GM19438 (cell line): ENCODE measurements around the gene GABPB2.
A peak's percentile ranks its signal among the peaks of the same experiment; 100 is the strongest.

ENCODE experiments used
- ATAC-seq: cut with Tn5 transposase; IDR thresholded peaks from one replicate; pipeline ENCODE4 v1.9.1; 2021; ENCODE audit warnings: low read depth; ENCODE audit not compliant: unreplicated experiment

Gene GABPB2

DNA sequence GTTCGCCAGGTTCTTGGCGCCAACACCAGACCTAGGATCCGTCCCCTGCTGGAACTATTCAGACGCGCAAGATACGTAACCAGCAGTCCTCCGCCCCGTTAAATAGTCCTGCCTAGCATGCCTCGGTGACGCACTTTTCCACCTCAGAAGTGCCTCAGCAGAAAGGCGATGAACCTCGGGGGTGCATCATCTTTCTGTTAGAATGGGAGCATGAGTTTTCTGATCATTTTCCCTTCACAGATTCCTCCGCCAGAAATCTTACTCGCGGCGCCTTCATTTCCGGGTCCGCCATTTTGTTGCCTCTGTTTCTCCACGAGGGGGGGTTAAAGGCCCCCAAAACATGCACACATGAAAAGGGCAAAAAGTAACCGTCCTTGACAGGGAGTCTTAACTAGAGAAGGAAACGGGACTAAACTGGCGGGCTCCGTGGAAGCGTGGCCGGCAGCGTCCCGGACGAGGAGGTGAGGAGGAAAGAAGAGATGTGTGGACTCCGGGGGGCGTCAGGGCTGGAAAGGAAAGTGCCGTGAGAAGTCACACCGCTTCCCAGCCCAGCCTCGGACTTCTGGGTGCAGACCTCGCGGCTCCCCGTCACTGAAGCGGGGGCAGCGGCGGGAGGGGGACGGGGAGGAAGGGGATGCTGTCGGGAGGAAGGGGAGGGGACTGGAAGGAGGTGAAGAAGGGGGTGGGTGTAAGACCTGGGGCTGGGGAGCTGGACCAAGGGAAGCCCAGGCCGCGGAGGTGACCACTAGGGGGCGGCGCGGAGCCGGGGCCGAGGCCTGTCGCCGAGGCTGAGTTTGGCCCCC lies at the start of gene GABPB2:
GABPB2 (plus strand) TSS at position 288 of the 803 bp plus-strand sequence. CDS start 17,429 bp downstream, outside the sequence.
- ATAC-seq, result peak; percentile 71

DNA sequence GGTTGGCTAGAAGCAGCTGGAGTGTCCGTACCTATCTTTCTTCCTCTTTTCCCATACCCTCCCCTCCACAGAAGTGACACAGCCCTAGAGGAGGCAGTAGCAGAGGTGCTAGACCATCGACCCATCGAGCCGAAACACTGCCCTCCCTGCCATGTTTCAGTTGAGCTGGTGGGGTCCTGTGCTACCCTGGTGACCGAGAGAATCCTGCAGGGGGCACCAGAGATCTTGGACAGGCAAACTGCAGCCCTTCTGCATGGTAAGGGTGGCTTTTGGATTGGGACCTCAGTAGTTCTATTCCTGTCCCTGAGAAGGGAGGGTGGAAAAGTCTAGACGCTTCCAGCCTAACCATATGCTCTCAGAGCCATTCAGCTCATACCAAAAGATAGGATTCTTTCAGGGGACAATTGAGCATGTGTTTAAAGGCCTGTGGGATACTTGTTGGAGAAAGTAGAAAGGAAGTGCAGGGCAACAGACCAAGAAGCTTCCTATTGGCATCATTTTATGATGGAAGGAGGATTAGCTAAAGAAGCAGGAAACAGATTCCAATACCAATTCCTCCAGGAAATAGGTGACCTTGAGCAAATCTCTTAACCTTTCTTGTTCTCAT lies 45.9 kb upstream of the GABPB2 start:
- ATAC-seq, result no peak

DNA sequence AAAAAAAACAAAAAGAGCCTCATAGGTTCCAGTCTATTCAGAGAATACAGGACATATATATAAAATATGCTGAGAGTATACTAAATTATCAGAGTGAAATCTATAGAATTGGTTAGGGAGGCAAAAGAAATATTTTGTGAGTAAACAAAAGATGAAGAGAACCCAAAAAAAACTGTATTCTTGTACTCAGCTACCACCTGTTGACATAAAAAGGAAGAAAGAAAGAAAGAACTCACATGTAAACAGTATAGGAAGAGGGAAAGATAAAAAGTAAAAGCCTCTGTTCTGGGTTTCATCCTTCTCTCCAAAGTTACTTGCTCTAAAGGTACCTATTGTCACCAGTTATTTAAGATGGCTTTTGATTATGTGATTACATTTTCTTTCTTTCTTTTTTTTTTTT lies 44.1 kb upstream of the GABPB2 start:
- no peak for ATAC-seq

DNA sequence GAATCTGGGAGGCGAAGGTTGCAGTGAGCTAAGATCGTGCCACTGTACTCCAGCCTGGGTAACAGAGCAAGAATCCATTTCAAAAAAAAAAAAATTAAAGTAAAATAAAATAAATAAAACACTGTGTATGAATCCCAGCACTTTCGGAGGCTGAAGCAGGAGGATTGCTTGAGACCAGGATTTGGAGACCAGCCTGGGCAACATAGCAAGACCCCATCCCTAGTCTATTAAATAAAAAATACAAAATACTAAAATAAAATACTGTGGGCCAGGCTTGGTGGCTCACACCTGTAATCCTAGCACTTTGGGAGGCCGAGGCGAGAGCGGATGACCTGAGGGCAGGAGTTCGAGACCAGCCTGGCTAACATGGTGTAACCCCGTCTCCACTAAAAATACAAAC lies 38.4 kb upstream of the GABPB2 start:
- no peak for ATAC-seq

DNA sequence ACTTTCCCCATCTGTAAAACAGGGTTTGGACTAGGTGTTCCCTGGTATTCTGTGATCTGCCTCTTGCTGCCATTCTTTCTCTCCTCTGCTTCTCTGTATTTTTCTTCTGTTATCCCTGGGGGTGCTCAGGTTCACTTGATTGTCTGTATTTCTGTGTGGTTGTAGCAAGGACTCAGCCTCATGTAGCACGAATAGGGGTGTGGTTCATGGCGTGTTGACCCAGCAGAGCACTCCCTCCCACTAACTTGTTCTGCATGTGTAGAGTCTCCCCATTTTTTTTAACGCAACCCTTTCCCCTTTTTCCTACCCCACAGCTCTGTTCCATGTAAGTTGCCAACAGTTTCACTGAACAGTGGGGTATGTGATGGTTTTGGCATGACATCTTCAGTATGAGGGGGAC lies 35.4 kb upstream of the GABPB2 start:
- no peak for ATAC-seq

DNA sequence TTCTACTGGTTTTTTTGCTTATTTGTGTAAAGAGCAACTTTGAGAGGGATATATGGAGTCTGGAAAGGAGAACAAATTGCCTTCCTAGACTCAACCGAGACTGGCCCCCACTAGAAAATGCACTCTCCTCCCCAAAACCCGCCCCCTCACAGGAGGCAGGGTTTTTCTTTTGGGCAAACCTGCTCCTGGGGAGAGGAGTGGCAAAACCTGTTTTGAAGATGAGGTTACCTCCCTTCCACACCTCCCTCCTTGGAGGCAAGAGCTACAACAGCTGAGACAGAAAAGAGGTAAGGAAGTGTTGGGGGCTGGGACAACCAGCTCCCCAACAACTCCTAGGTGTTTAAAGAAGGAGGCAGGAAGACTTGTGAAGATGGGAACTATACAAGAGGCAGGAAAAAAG lies 34.2 kb upstream of the GABPB2 start, which contains the start of gene BNIPL:
BNIPL (plus strand) TSS at position 231 of the 400 bp plus-strand sequence; CDS start at position 371, 140 bp downstream.
- ATAC-seq, result no peak

DNA sequence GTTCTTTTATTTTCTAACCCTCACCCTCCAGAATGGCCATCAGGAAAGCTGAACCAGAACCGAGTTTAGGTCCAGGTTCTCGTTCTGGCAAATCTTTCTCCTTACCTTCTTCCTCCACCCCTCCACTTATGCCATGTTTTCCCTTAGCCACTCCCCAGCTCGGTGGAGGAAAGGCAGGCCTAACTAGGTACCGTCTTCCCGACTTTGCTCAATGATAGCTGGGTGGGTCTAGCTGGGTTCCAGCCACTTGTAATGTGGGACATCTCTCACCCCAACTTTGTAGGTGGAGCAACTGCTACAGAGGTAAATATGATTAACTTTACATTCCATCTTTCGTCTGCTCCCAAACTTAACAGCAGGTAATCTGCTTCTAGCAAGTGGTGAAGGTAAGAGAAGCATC lies 33.5 kb upstream of the GABPB2 start:
- no peak for ATAC-seq

DNA sequence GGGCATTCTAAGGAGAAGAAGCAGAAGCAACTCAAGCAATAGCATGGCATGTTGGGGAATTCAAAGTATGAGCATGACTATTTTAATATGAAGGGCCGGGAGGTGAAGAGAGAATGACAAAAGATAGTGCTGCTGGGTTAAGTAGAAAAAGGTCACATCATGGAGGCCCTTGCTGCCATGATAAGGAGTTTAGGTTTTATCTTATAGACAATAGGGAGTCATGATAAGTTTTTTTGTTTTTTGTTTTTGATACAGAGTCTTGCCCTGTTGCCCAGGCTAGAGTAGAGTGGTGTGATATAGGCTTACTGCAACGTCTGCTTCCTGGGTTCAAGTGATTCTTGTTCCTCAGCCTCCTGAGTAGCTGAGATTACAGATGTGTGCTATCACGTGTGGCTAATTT lies 31.0 kb upstream of the GABPB2 start:
- ATAC-seq, result no peak

DNA sequence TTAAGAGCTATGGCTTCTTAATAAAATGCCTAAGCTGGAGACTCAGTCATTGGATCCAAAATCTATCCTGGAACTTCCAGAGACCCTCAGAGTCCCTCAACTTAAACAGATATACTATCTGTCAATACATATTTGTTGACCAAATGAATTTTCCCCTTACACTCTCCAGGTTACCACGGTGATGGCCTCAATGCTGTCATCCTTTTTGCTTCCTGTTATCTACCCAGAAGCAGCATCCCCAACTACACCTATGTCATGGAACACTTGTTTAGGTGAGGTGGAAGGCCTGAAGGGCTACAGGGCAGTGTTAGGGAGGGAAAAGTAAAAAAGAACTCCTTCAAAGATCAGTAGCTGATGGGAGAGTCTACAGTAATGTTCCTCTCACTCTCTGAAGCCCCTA lies 27.4 kb upstream of the GABPB2 start:
- no peak for ATAC-seq

DNA sequence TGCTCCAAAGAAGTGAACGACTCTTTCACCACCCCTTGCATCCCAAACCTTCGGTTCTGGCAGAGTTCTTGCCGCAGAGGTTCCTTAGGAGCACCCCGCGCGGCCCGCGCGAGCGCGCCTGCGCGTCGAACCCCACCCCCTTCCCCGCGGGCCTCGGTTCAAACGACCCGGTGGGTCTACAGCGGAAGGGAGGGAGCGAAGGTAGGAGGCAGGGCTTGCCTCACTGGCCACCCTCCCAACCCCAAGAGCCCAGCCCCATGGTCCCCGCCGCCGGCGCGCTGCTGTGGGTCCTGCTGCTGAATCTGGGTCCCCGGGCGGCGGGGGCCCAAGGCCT lies 23.0 kb upstream of the GABPB2 start, which contains the start of gene C1orf56:
C1orf56 (plus strand) TSS at position 161 of the 334 bp plus-strand sequence; CDS start at position 258, 97 bp downstream.
- peak; percentile 67 for ATAC-seq

DNA sequence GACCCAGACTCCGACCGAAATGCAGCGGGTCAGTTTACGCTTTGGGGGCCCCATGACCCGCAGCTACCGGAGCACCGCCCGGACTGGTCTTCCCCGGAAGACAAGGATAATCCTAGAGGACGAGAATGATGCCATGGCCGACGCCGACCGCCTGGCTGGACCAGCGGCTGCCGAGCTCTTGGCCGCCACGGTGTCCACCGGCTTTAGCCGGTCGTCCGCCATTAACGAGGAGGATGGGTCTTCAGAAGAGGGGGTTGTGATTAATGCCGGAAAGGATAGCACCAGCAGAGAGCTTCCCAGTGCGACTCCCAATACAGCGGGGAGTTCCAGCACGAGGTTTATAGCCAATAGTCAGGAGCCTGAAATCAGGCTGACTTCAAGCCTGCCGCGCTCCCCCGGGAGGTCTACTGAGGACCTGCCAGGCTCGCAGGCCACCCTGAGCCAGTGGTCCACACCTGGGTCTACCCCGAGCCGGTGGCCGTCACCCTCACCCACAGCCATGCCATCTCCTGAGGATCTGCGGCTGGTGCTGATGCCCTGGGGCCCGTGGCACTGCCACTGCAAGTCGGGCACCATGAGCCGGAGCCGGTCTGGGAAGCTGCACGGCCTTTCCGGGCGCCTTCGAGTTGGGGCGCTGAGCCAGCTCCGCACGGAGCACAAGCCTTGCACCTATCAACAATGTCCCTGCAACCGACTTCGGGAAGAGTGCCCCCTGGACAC lies 22.5 kb upstream of the GABPB2 start:
- peak; percentile 49 for ATAC-seq

DNA sequence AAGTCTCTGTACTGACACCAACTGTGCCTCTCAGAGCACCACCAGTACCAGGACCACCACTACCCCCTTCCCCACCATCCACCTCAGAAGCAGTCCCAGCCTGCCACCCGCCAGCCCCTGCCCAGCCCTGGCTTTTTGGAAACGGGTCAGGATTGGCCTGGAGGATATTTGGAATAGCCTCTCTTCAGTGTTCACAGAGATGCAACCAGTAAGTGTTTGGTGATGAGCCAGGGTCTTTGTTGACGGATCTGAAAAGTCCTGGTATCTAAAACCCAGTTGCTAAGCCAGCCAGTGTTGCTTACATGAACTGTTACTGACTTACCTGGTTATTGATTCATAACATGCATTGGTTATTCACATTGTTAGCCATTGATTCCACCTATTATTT lies 21.9 kb upstream of the GABPB2 start:
- no peak for ATAC-seq

DNA sequence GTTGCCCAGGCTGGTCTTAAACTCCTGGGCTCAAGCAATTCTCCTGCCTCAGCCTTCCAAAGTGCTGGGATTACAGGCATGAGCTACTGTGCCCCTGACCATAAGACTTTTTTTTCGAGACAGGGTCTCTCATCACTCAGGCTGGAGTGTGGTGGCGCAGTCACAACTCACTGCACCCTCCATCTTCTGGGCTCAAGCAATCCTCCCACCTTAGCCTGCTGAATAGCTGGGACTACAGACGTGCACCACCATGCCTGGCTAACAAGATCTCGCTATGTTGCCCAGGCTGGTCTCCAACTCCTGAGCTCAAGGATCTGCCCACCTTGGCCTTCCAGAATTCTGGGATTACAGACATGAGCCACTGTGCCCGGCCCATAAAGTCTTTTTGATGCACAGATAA lies 21.1 kb upstream of the GABPB2 start:
- no peak for ATAC-seq

DNA sequence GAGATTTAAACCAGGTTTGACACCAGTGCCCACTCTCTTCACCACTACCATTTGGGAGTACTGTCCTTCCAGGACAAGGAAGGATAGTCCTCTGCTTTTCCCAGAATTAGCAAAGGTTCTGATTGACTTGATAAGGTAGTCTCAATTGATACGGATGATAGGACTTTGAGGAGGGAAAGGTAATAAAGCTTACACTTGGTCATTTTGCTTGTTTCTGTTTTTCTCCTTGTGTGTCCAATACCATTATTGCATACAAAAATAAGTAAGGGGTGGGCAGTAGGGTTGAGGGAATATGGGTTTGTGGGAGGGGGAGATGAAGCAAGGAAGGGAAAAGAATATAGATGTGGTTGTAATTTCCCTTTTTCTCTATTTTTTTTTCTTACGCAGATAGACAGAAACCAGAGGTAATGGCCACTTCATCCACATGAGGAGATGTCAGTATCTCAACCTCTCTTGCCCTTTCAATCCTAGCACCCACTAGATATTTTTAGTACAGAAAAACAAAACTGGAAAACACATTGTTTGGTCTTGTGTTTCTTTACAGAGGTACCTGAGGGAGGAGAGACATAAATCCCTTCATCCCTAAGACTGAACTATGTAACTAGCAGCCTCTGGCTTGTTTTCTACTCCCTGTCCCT lies 20.4 kb upstream of the GABPB2 start:
- ATAC-seq, result no peak

DNA sequence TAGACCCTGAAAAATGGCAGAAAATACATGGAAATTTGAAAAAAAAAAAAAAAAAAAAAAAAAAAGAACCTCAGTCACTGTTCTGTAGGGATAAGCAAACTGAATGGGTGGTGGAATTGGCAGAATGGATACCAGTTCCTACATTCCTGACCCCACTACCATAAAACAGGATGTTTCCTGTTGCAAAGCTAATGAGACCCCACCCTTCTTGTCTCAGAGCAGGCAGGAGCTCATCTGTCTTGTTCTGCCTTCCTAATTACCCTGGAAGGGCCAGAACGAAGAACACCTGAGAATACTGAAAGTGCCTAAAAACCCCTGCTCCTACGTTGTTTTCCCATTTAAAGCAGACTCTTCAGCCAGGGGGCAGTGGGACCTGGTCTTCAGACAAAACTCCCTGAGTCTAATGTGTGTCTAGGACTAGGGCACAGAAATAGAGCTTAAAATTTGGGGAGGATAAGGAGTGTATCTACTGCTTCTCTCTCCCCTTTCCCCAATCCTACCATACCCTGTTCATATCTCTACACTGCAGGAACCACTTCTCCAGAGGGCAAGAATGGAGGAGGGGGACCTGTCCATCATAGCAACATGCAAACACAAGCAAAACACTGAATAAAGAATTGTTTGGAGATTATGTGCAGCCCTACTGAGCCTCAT lies 19.1 kb upstream of the GABPB2 start:
- ATAC-seq, result no peak

DNA sequence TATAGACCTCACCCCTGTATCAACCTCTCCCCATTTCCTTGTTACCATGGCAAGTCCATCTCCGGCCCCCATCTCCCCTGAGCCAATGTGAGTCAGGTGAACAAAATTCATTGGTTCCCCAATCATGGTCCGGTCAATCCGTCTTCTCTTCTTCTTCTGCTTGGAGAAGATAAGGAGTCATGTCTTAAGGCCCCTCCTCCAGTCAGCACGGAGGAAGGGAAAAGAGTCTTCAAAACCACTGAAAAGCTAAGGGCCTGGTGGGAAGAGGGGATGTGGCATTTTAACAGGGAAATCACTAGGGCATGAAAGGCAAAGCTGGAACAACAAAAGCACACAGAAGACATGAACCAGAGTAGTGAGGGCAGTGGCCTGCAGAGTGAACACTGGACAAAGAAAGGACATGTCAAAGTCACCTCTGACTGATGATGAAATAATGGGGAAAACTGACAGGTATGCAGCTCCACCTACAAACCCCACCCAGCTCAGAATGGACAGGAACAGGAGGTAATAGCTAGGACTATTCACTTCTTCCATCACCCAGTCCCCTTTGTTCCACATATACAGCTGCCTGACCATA lies 15.5 kb upstream of the GABPB2 start:
- ATAC-seq, result no peak

DNA sequence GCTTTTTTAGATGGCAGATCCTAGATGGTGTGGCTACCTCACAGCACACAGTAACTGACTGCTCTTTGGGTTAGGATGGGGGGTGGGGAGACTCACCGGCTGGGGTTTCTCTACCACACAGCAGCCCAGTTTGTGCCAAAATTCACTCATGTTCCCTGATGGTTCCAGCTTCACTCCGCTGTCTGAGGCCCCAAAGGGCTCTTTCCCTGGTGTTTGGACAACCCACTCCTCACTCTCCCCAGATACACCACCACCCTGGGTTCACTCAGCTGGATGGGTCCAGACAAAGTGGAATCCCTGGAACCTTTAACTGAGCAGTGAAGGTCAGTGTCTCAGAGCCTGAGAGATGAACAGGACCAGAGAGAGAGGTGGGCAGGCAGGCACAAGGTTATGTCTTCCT lies 15.0 kb upstream of the GABPB2 start:
- ATAC-seq, result no peak

DNA sequence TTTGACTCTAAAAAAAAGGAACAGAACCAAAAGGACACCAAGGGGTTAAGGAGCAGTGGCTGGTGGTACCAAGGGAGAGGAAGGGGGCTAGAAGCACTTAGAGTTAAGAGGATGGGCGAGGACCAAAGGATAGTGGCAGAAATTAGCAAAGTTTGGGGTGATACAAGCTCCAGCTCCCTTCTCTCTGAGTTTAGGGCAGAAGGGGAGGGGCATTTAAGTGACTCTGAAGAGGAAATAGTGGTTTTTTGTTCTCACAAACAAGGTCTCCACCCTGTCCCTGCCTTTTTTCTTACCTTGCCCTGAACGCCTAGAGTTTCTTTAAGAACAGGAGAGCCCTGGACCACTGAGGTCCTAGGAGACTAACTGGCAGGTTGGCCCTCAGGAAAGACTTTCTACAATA lies 14.4 kb upstream of the GABPB2 start:
- no peak for ATAC-seq

DNA sequence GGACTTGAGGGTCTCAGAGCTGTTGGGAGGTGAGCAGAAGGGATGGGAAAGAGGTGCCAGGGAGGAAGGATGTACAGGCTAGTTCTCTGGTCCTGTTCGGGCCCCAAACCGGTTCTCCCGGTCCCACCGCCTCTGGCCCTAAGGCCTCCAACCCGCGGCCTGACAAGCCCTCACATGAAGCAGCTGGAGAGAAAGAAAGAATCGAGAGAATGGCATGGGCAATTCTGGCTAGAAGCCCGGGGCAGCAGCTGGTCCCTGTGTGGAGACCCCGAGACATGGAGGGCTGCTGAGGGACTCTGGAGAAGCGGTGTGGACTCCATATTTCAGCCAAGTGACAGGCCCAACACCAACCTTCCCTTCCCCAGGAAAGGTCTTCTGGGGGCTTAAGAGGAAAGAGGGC lies 11.9 kb upstream of the GABPB2 start:
- no peak for ATAC-seq
